AG10803 (cell line): ENCODE measurements around the gene EML1.
"Not testable (repeated sequence)": the region's sequence is repeated elsewhere in the genome, so short reads cannot be mapped to it uniquely, and the experiment has no call there.

Source experiments
- DNase-seq: peaks from one replicate; pipeline ENCODE4 v3.0.0; 2010; ENCODE audit warnings: low read depth
- H3K4me3 ChIP-seq: 2 replicates; pipeline ENCODE4 v1.5.1; 2011; ENCODE audit warnings: mild to moderate bottlenecking, low read length, control low read depth
- TF ChIP-seq, protein P1 (sequence below): conservative IDR thresholded peaks from 2 replicates; pipeline ENCODE4 v1.5.1; 2011; ENCODE audit warnings: mild to moderate bottlenecking, low read length, control low read depth, inconsistent platforms

Gene EML1

DNA sequence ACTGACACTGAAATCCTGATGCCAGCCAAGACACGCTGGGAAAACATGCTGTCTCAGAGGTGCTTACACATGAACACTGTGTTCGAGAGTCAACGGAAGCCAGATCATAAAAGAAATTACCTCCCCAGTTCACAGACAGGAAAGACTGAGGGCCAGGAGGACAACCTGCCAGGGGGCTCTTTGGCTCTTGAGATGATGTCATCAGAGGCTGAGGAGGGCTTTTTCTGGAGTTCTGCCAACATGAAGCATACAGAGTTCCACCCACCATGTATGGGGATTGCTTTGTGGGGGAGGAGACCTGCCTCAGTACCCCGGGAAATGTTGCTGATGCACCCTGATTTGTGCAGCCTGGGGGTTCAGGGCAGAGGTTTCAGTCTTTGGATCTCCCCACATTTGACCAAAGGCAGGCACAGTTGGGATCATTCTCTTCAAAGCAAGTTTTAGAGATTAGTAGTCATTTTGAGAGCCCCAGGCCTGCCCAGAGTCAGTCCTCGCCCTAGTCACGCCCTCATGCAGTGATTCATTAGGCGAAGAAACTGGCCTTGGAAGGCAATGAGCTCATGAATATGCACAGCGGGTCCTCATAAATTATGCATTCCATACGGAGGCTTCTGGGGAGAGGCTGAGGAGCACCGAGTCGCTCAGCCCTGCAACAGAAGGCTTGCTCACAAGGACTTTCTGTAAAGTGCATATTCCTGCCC, 34.9 kb upstream of the EML1 start:
- H3K4me3 ChIP-seq: no peak overlapping the region
- TF ChIP-seq, protein P1, sequence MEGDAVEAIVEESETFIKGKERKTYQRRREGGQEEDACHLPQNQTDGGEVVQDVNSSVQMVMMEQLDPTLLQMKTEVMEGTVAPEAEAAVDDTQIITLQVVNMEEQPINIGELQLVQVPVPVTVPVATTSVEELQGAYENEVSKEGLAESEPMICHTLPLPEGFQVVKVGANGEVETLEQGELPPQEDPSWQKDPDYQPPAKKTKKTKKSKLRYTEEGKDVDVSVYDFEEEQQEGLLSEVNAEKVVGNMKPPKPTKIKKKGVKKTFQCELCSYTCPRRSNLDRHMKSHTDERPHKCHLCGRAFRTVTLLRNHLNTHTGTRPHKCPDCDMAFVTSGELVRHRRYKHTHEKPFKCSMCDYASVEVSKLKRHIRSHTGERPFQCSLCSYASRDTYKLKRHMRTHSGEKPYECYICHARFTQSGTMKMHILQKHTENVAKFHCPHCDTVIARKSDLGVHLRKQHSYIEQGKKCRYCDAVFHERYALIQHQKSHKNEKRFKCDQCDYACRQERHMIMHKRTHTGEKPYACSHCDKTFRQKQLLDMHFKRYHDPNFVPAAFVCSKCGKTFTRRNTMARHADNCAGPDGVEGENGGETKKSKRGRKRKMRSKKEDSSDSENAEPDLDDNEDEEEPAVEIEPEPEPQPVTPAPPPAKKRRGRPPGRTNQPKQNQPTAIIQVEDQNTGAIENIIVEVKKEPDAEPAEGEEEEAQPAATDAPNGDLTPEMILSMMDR: no peak
- peak; percentile 96 for DNase-seq

DNA sequence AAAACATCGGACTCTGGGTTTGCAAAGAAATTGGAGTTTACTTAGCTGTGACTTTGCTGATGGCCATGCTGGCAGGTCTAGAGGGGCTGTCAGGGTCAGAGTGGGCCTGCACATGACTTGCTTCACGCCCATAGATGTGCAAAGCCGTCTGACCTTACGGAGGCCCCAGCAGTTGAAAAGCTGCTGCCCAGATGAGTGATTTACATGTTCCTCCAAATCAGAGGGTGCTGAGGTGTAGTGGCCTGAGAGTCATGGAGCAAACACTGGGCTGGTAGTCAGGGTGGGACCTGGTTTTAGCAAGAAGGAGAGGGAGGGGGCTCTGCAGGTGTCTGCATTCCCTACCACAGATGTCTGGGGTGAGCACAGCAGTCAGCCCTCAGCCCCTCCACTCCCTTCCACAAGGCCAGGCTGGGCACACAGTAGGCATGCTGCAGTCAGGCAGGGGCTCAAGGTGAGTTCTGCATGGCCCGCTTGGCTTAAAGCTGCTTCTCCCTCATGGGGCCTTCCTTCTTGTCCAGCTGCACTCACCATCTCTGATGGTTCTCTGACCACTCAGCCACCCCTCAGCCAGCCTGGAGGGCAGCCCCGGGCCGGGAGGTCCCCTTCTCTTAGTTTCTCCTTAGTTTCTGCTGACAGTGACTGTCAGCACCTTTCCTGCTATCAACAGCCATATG, 34.2 kb upstream of the EML1 start:
- TF ChIP-seq, protein P1: no peak
- H3K4me3 ChIP-seq: no peak overlapping the region
- DNase-seq: no peak

DNA sequence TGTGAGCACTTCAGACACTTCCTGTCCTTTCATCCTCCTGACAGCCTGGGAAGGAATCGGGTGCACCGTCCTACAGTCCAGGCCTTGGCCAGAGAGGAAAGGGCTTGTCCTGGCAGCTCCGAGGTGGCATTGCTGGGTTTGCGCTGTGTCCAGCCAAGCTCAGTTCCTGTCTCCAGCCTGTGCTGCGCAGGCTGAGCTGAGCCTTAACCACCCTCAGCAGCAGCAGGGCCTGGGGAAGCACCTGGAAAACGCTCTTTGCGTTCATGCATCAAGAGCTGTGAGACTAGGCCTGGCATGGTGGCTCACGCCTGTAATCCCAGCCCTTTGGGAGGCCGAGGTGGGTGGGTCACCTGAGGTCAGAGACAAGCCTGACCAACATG, 33.7 kb upstream of the EML1 start:
- no peak for DNase-seq
- TF ChIP-seq, protein P1: no peak
- no peak overlapping the region for H3K4me3 ChIP-seq

DNA sequence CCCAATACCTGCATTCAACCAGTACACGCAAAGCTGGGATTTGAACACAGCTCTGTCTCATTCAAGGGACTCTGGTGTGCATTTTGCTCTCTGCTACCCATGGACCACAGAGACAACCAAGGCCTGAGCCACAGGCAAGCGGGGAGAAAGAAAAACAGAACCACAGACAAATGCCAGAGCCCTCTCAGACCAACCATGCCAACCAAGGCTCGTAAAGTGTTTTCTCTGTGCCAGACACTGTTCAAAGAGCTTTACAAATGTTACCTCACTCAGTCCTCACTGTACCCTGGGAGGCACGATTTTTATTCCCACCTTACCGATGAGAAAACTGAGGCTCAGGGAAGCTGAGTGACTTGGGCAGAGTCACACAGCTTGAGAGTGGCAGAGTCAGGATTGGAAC, 32.4 kb upstream of the EML1 start:
- TF ChIP-seq, protein P1: no peak
- no peak for DNase-seq
- H3K4me3 ChIP-seq: no peak overlapping the region

DNA sequence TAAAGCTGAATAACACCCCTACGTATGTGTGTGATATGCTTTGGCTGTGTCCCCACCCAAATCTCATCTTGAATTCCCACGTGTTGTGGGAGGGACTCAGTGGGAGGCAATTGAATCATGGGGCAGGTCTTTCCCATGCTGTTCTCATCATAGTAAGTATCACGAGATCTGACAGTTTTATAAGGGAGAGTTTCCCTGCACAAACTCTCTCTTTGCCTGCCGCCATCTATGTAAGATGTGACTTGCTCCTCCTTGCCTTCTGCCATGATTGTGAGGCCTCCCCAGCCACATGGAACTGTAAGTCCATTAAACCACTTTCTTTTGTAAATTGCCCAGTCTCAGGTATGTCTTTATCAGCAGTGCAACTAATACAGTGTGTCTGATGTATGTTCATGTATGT, 30.3 kb upstream of the EML1 start:
- H3K4me3 ChIP-seq, DNase-seq: not testable (repeated sequence)

DNA sequence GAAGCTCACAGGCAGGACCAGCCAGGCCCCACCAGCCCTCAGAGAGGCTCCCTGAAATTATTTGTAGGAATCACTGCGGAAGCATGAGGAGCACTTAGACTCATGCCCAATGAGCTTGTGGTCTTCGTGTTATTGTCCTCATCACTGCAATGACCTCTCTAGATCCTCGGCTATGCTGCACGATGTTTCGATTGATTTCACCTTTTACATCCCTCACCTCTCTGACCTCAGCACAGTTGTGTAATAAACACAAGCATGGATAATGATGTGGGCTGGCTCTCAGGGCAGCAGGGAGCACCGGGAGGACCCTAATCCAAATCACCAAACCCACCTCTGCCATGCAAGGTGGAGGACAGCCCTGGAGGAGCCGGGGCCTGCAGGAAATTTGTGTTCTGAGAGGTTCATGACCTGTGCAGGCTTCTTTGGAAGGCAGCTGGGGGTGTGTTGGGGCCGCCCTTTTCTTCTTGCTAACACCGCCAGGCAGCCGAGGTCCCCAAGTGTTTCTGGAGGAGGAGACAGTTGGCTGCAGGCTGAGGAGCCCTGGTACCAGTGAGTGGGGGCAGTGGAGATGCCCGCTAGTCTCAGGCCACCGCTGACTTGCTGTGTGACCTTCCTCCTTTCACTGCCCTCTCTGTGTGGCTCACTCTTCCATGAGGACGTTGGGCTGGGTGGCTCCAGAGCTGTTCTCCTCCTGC, 29.5 kb upstream of the EML1 start:
- TF ChIP-seq, protein P1: no peak

DNA sequence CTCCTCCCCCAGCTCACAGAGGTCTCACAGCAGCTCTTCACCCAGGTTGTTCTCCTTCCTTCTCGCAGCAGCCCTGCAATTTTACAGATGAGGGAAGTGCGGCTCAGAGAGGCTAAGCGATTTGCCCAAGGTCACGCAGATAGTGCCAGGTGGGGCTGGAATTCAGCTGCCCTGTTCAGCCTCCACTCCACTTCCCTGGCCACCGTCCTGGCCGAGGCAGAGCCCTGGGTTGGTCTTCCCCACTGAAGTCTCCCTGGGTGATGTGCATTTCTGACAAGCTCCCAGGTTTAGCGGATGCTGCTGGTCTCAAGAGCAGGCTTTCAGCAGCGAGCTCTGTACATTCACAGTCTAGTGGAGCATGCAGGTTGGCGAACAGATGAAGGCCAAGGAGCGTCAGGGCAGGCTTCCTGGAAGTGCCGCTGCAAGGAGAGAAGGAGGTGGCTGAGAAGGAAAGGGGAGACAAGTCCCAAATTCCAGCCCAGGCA, 28.9 kb upstream of the EML1 start:
- TF ChIP-seq, protein P1: no peak
- DNase-seq: no peak

More for the DNA sequence above, 29.5 kb upstream of the EML1 start:
- DNase-seq: no peak
- no peak overlapping the region for H3K4me3 ChIP-seq

More for the DNA sequence above, 28.9 kb upstream of the EML1 start:
- no peak overlapping the region for H3K4me3 ChIP-seq
